K562 (cell line): ENCODE data around the gene RBM44.

Experiments
- CTCF ChIP-seq, 3 experiments: IDR thresholded peaks in 2 of 3; conservative IDR thresholded peaks in 1 of 3; 2 replicates each; pipeline ENCODE4 v1.5.1; 2011 to 2012; ENCODE audit warnings: low read length in 3 of 3, mild to moderate bottlenecking in 3 of 3, control low read depth in 2 of 3, improper control_type of control experiment in 1 of 3, inconsistent platforms in 1 of 3, low read depth in 1 of 3, mixed read lengths in 1 of 3, moderate library complexity in 1 of 3; ENCODE audit not compliant: insufficient read depth in 2 of 3
- HDAC2 ChIP-seq: fragments of 450-650 bp; IDR thresholded peaks from 2 replicates; pipeline ENCODE4 v1.6.1; 2016; ENCODE audit warnings: mild to moderate bottlenecking
- IRF1 ChIP-seq: sonication (generic); formaldehyde crosslinking; IDR thresholded peaks from 2 replicates; pipeline ENCODE4 v1.8.0; 2022; ENCODE audit warnings: missing genetic modification reagents, mild to moderate bottlenecking, borderline replicate concordance
- SRSF9 ChIP-seq: fragments of 200-400 bp; formaldehyde crosslinking; IDR thresholded peaks from 2 replicates; pipeline ENCODE4 v1.6.1; 2017; ENCODE audit warnings: low read depth, low read length, borderline replicate concordance

GRCh38 chr2:237876951-237877491 is 78.4 kb downstream of the RBM44 start:
- TF ChIP-seq SRSF9, result no peak
- no peak for TF ChIP-seq IRF1 (CRISPR knock-in tag)
- no peak for TF ChIP-seq HDAC2
- TF ChIP-seq CTCF (IDR thresholded peaks at IDR 0.05 in 2 of 3, conservative IDR thresholded peaks at IDR 0.05 in 1 of 3; ENCODE audit: insufficient read depth in 2 of 3, low read depth in 1 of 3, low read length in 3 of 3), result no peak
